ENCODE measurements around the gene ZNF438.

GRCh38 chr10:31037749-31038148, 6.1 kb upstream of the ZNF438 start:
- TF ChIP-seq GATA2 (IDR thresholded peaks at IDR 0.05; ENCODE audit: low read depth, low read length) (no peak), GATA3 (IDR thresholded peaks at IDR 0.05; ENCODE audit: low read depth, low read length) (no peak)

Data from SH-SY5Y (cell line).